Stimulated activated naive B cell treated with anti-CD40 and anti-IgM and Interleukin-4, amounts not matched to agents 10 μg/mL and 1 μg/mL and 100 μg/mL, for 72 hours (primary cell): ENCODE data around the gene CDRT15.
"Not testable (repeated sequence)": the region's sequence is repeated elsewhere in the genome, so short reads cannot be mapped to it uniquely, and the experiment has no call there.

ENCODE experiments used
- ATAC-seq, 2 donors: fragments of 150-1000 bp; cut with Tn5 transposase; replicated peaks; 2 replicates each; pipeline ENCODE4 v1.10.0; 2021; ENCODE audit warnings: moderate library complexity in 1 of 2
- DNase-seq: peaks from one replicate; pipeline ENCODE4 v3.0.0; 2021
- H3K27ac Mint-ChIP-seq: one replicate; pipeline ENCODE4 v1.8.0; 2022; ENCODE audit warnings: mild to moderate bottlenecking, mixed read lengths
- H3K27me3 Mint-ChIP-seq, 2 donors: one replicate each; pipeline ENCODE4 v1.8.0; 2022; ENCODE audit warnings: mixed read lengths in 2 of 2
- H3K36me3 Mint-ChIP-seq, 2 donors: one replicate each; pipeline ENCODE4 v1.8.0; 2022; ENCODE audit warnings: mixed read lengths in 2 of 2, mild to moderate bottlenecking in 1 of 2
- H3K4me1 Mint-ChIP-seq, 2 donors: one replicate each; pipeline ENCODE4 v1.8.0; 2022; ENCODE audit warnings: mixed read lengths in 2 of 2, mild to moderate bottlenecking in 1 of 2
- H3K4me3 Mint-ChIP-seq, 2 donors: one replicate each; pipeline ENCODE4 v1.8.0; 2022; ENCODE audit warnings: mild to moderate bottlenecking in 2 of 2, mixed read lengths in 2 of 2, moderate library complexity in 1 of 2
- H3K9me3 Mint-ChIP-seq, 2 donors: one replicate each; pipeline ENCODE4 v1.8.0; 2022; ENCODE audit warnings: mixed read lengths in 2 of 2, mild to moderate bottlenecking in 1 of 2

Gene CDRT15

GRCh38 chr17:14190774-14191173 lies 45.9 kb downstream of the CDRT15 start:
- not testable (repeated sequence) for H3K27ac Mint-ChIP-seq, DNase-seq, H3K4me3 Mint-ChIP-seq, H3K9me3 Mint-ChIP-seq
- peaks cover 14 to 24% of the 10 kb centered on the region in 2 donors for H3K4me1 Mint-ChIP-seq
- ATAC-seq = peak; percentile 47 to 75
- peaks cover 12 to 15% of the 10 kb centered on the region in 2 donors for H3K27me3 Mint-ChIP-seq
- H3K36me3 Mint-ChIP-seq = peaks cover 23 to 34% of the 10 kb centered on the region in 2 donors

DNA sequence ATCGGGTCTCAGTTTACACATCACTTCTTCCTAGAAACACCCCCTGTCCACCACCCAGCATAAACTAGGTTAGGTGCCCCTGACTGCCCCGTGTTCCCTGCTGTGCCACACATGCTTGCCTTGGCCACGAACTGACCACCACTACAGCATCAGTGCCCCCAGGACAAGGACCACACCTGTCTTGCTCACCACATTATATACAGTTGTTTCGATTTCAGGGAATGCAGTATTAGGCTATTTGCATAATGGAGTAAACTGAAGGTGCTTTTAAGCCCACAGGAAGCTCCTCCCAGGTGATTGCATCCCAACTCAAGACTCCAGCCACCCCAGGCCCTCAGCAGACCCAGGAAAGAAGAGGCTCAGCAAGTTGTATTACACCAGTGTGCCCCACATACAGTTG lies 50.2 kb downstream of the CDRT15 start:
- Mint-ChIP-seq H3K36me3 (peaks cover 10 to 15% of the 10 kb centered on the region in 2 donors), H3K27me3 (peaks cover 9 to 11% of the 10 kb centered on the region in 2 donors), H3K4me1 (peaks cover 7 to 13% of the 10 kb centered on the region in 2 donors)
- DNase-seq, H3K9me3 Mint-ChIP-seq, ATAC-seq, H3K4me3 Mint-ChIP-seq, H3K27ac Mint-ChIP-seq: not testable (repeated sequence)
